Measurements from ENCODE around the gene ING3.

Gene ING3

GRCh38 chr7:120989257-120990220 is 39.0 kb downstream of the ING3 start:
- no peak for DNase-seq

- no peak for DNase-seq
These were observed 40.0 kb downstream of the ING3 start for GRCh38 chr7:120990468-120991118.

GRCh38 chr7:120991161-120991560 is 40.6 kb downstream of the ING3 start:
- DNase-seq: no peak

GRCh38 chr7:120991581-120991980 is 41.0 kb downstream of the ING3 start:
- DNase-seq: no peak

- DNase-seq: no peak
These were observed 41.8 kb downstream of the ING3 start for GRCh38 chr7:120992272-120992964.

GRCh38 chr7:120992965-120993494 is 42.5 kb downstream of the ING3 start:
- no peak for DNase-seq

GRCh38 chr7:120993553-120994191 is 43.1 kb downstream of the ING3 start:
- no peak for DNase-seq

- no peak for DNase-seq
These were observed 44.2 kb downstream of the ING3 start for GRCh38 chr7:120994512-120995410.

- no peak for DNase-seq
These were observed 45.1 kb downstream of the ING3 start for GRCh38 chr7:120995654-120996053.

GRCh38 chr7:120996333-120996987 is 45.9 kb downstream of the ING3 start:
- no peak for DNase-seq

GRCh38 chr7:120996988-120997345 is 46.4 kb downstream of the ING3 start:
- no peak for DNase-seq

GRCh38 chr7:120997882-120998474 is 47.4 kb downstream of the ING3 start:
- DNase-seq: no peak

- DNase-seq: no peak
These were observed 47.9 kb downstream of the ING3 start for GRCh38 chr7:120998520-120998919.

GRCh38 chr7:120998996-120999565 is 48.5 kb downstream of the ING3 start:
- DNase-seq: no peak

- DNase-seq: no peak
These were observed 49.8 kb downstream of the ING3 start for GRCh38 chr7:121000081-121000983.

- DNase-seq: no peak
These were observed 50.8 kb downstream of the ING3 start for GRCh38 chr7:121001234-121001906.

- no peak for DNase-seq
These were observed 51.6 kb downstream of the ING3 start for GRCh38 chr7:121002048-121002756.

GRCh38 chr7:121002757-121003200 is 52.2 kb downstream of the ING3 start:
- no peak for DNase-seq
